SK-N-SH treated with all-trans-retinoic acid at 6 μM for 48 hours (cell line): ENCODE results near the gene C17orf100.

Experiments
- CSRNP3 ChIP-seq: fragments of 250-450 bp; sonication (Bioruptor Pico); IDR thresholded peaks from 2 replicates; pipeline ENCODE4 v1.5.1; 2021; ENCODE audit warnings: mild to moderate bottlenecking, moderate library complexity
- PATZ1 ChIP-seq: fragments of 250-450 bp; sonication (Bioruptor Pico); IDR thresholded peaks from 2 replicates; pipeline ENCODE4 v1.8.0; 2020; ENCODE audit warnings: mild to moderate bottlenecking, moderate library complexity, borderline replicate concordance
- POU6F1 ChIP-seq: fragments of 250-450 bp; sonication (Bioruptor Pico); IDR thresholded peaks from 2 replicates; pipeline ENCODE4 v1.8.0; 2021; ENCODE audit warnings: low read depth, mild to moderate bottlenecking, moderate library complexity, borderline replicate concordance
- RARB ChIP-seq: fragments of 250-450 bp; sonication (Bioruptor Pico); IDR thresholded peaks from 2 replicates; pipeline ENCODE4 v1.8.0; 2021; ENCODE audit warnings: mild to moderate bottlenecking, moderate library complexity
- ZFP3 ChIP-seq: fragments of 250-450 bp; sonication (Bioruptor Pico); IDR thresholded peaks from 2 replicates; pipeline ENCODE4 v1.5.0; 2020; ENCODE audit warnings: mild to moderate bottlenecking, moderate library complexity
- ZNF565 ChIP-seq: fragments of 450-650 bp; formaldehyde crosslinking; conservative IDR thresholded peaks from 2 replicates; pipeline ENCODE4 v1.5.0; 2020; ENCODE audit warnings: low read depth, mild to moderate bottlenecking, moderate library complexity
- ZNF70 ChIP-seq: fragments of 450-650 bp; formaldehyde crosslinking; IDR thresholded peaks from 2 replicates; pipeline ENCODE4 v1.5.0; 2020; ENCODE audit warnings: mild to moderate bottlenecking, moderate library complexity

- TF ChIP-seq POU6F1 (CRISPR knock-in tag), result no peak
- TF ChIP-seq ZNF565 (CRISPR knock-in tag), result no peak
- TF ChIP-seq ZFP3 (CRISPR knock-in tag), result no peak
- TF ChIP-seq PATZ1 (CRISPR knock-in tag), result no peak
- no peak for TF ChIP-seq CSRNP3
- TF ChIP-seq RARB (CRISPR knock-in tag), result no peak
- TF ChIP-seq ZNF70, result no peak
Observed at GRCh38 chr17:6602141-6602540, 49.4 kb upstream of the C17orf100 start.
